Cardiac muscle cell (in vitro differentiated cells and primary cell): Measurements from ENCODE around the gene KCNQ1. TPM values are rescaled to one million over a fixed set of nuclear protein-coding genes. Genes with fewer than 3 reads are reported as not detected.
A peak's percentile ranks its signal among the peaks of the same experiment; 100 is the strongest.

Source experiments
- DNase-seq, 2 donors: peaks; one replicate each; pipeline versions ENCODE4 v3.0.0 to v3.0.0-alpha.2; 2010 to 2017; ENCODE audit warnings: low read depth in 1 of 2, low spot score in 1 of 2
- H3K27ac ChIP-seq: fragments of 200-600 bp; sonication (generic); 2 replicates; pipeline ENCODE4 v1.5.1; 2016
- H3K27me3 ChIP-seq: fragments of 200-600 bp; sonication (generic); 2 replicates; pipeline ENCODE4 v1.6.0; 2016; ENCODE audit warnings: control low read depth
- H3K36me3 ChIP-seq: fragments of 200-600 bp; sonication (generic); 2 replicates; pipeline ENCODE4 v1.5.1; 2016; ENCODE audit warnings: control low read depth
- H3K4me1 ChIP-seq: fragments of 200-600 bp; sonication (generic); 2 replicates; pipeline ENCODE4 v1.8.1; 2017; ENCODE audit warnings: low read depth, mild to moderate bottlenecking, mixed run types
- H3K4me3 ChIP-seq: fragments of 200-600 bp; sonication (generic); 2 replicates; pipeline ENCODE4 v1.5.1; 2016; ENCODE audit warnings: mild to moderate bottlenecking
- H3K9me3 ChIP-seq: fragments of 200-600 bp; sonication (generic); 2 replicates; pipeline ENCODE4 v1.5.1; 2017; ENCODE audit warnings: low read depth, mild to moderate bottlenecking, control low read depth
- polyA plus RNA-seq: library from polyadenylated mRNA; unstranded; fragments of >200 nt; fragmentation: Nextera tagmentation; extraction: Ambion mirVana; gene quantifications from 2 replicates; pipeline ENCODE4 v1.2.1, GENCODE V29; 2016
- total RNA-seq: library from RNA; depleted of rRNA; stranded (reverse); fragments of >200 nt; gene quantifications from 2 replicates; pipeline ENCODE4 v1.2.3, GENCODE V29; 2016
- TF ChIP-seq, protein P1 (sequence below): IDR thresholded peaks from 2 replicates; pipeline ENCODE4 v1.5.1; 2012; ENCODE audit warnings: low read depth, mild to moderate bottlenecking, low read length

The KCNQ1 gene
- total and polyA plus RNA-seq, 2 experiments from 2014 or later = 13.9 to 18.6 TPM

DNA sequence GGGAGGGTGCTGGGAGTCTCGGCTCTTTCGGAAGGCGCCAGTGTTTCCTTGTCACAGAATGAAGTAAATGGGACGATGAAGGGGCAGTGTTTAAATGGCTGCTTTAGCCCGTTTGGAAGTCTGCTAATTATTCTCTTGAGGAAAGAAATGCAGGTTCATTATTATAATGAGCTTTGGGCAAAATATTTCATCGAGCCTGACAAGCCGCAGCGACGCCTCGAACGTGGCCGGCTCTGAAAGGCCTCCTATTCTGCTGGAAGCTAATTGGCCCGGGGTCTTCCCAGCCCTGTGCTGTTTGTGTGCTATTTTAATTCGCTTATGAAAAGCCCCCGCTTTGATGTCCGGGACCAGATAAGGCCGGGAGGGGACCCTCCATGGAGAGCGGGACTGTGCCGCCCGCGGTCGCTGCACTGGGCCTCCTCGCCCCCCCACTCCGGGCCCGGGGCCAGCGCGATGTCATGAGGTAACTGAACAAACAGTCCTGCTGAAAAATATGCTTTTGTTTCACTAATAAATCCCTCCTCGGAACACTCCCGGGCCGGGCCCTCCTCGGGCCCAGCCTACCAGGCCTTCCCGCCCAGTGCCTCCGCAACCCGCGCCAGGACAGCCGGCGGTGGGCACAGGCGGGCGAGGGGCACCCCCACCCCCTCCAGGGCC is 362.3 kb downstream of the KCNQ1 start:
- DNase-seq = peak in 1 of 2 donors; percentile 67

GRCh38 chr11:2807801-2808241 is 363.0 kb downstream of the KCNQ1 start:
- H3K36me3 ChIP-seq = no peaks in the 10 kb centered on the region
- no peak overlapping the region for H3K27ac ChIP-seq
- no peak overlapping the region for H3K4me3 ChIP-seq
- peaks cover 28% of the 10 kb centered on the region for H3K4me1 ChIP-seq
- TF ChIP-seq, protein P1, sequence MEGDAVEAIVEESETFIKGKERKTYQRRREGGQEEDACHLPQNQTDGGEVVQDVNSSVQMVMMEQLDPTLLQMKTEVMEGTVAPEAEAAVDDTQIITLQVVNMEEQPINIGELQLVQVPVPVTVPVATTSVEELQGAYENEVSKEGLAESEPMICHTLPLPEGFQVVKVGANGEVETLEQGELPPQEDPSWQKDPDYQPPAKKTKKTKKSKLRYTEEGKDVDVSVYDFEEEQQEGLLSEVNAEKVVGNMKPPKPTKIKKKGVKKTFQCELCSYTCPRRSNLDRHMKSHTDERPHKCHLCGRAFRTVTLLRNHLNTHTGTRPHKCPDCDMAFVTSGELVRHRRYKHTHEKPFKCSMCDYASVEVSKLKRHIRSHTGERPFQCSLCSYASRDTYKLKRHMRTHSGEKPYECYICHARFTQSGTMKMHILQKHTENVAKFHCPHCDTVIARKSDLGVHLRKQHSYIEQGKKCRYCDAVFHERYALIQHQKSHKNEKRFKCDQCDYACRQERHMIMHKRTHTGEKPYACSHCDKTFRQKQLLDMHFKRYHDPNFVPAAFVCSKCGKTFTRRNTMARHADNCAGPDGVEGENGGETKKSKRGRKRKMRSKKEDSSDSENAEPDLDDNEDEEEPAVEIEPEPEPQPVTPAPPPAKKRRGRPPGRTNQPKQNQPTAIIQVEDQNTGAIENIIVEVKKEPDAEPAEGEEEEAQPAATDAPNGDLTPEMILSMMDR = no peak
- no peaks in the 10 kb centered on the region for H3K9me3 ChIP-seq
- no peak for DNase-seq
- no peaks in the 10 kb centered on the region for H3K27me3 ChIP-seq

More for the DNA sequence above, 362.3 kb downstream of the KCNQ1 start:
- Histone ChIP-seq H3K27ac (no peak overlapping the region), H3K4me1 (peaks cover 21% of the 10 kb centered on the region), H3K9me3 (no peaks in the 10 kb centered on the region), H3K4me3 (no peak overlapping the region), H3K36me3 (no peaks in the 10 kb centered on the region), H3K27me3 (no peaks in the 10 kb centered on the region)
- TF ChIP-seq, protein P1 = no peak

GRCh38 chr11:2808850-2809846 is 364.3 kb downstream of the KCNQ1 start:
- H3K4me1 ChIP-seq = peaks cover 37% of the 10 kb centered on the region
- H3K27ac ChIP-seq = no peak overlapping the region
- no peak overlapping the region for H3K4me3 ChIP-seq
- DNase-seq = no peak
- TF ChIP-seq, protein P1 = no peak
- H3K27me3 ChIP-seq = no peaks in the 10 kb centered on the region
- H3K36me3 ChIP-seq = no peaks in the 10 kb centered on the region
- no peaks in the 10 kb centered on the region for H3K9me3 ChIP-seq

- no peaks in the 10 kb centered on the region for H3K36me3 ChIP-seq
- TF ChIP-seq, protein P1 = no peak
- peaks cover 37% of the 10 kb centered on the region for H3K4me1 ChIP-seq
- no peak for DNase-seq
- H3K27ac ChIP-seq = no peak overlapping the region
- no peak overlapping the region for H3K4me3 ChIP-seq
- H3K27me3 ChIP-seq = no peaks in the 10 kb centered on the region
- no peaks in the 10 kb centered on the region for H3K9me3 ChIP-seq
These were observed 365.0 kb downstream of the KCNQ1 start for GRCh38 chr11:2809854-2810253.

GRCh38 chr11:2810411-2811205 is 365.8 kb downstream of the KCNQ1 start:
- H3K9me3 ChIP-seq = no peaks in the 10 kb centered on the region
- H3K4me3 ChIP-seq = no peak overlapping the region
- H3K27me3 ChIP-seq = no peaks in the 10 kb centered on the region
- TF ChIP-seq, protein P1 = no peak
- peaks cover 37% of the 10 kb centered on the region for H3K4me1 ChIP-seq
- H3K36me3 ChIP-seq = no peaks in the 10 kb centered on the region
- no peak overlapping the region for H3K27ac ChIP-seq
- no peak for DNase-seq
